OCI-LY7 (cell line): Measurements from ENCODE around the gene CETN2. TPM values are rescaled to one million over a fixed set of nuclear protein-coding genes. Genes with fewer than 3 reads are reported as not detected.

Experiments used
- BruUV-seq: library from RNA; stranded (reverse); fragments of 400-500 nt; replicated peaks from 2 replicates; lab custom pipeline; 2021; lab: Mats Ljungman, UMichigan
- CTCF ChIA-PET: fragments of 300-600 bp; sonication (Branson Sonifier 250); formaldehyde crosslinking; loops from one replicate; lab custom pipeline; 2022; ENCODE audit warnings: antibody characterized with exemption; ENCODE audit not compliant: unreplicated experiment; lab: Charles Lee
- POLR2A ChIA-PET: fragments of 300-600 bp; sonication (Branson Sonifier 250); formaldehyde crosslinking; loops from one replicate; lab custom pipeline; 2022; ENCODE audit warnings: antibody characterized with exemption; lab: Charles Lee
- DNase-seq: peaks from one replicate; pipeline ENCODE4 v3.0.0-alpha.2; 2015; ENCODE audit warnings: low spot score
- H2AFZ ChIP-seq: fragments of 200-600 bp; sonication (generic), shearing (Covaris generic); 2 replicates; pipeline ENCODE4 v1.6.1; 2014; ENCODE audit warnings: mild to moderate bottlenecking, antibody characterized with exemption, low read length, moderate library complexity
- H3K27ac ChIP-seq: fragments of 200-600 bp; sonication (generic); 2 replicates; pipeline ENCODE4 v1.5.1; 2014; ENCODE audit warnings: mixed run types, low read depth, mild to moderate bottlenecking, moderate library complexity, low read length, inconsistent platforms; ENCODE audit not compliant: poor library complexity, severe bottlenecking
- H3K36me3 ChIP-seq: fragments of 200-600 bp; sonication (generic); 2 replicates; pipeline ENCODE4 v1.6.1; 2014; ENCODE audit warnings: mild to moderate bottlenecking, antibody characterized with exemption, low read length, moderate library complexity, mixed read lengths; ENCODE audit not compliant: insufficient read depth
- H3K4me1 ChIP-seq: fragments of 200-600 bp; sonication (generic); 2 replicates; pipeline ENCODE4 v1.5.1; 2014; ENCODE audit warnings: mild to moderate bottlenecking, low read length; ENCODE audit not compliant: insufficient read depth, poor library complexity, severe bottlenecking
- H3K4me2 ChIP-seq: fragments of 200-600 bp; sonication (generic); 2 replicates; pipeline ENCODE4 v1.6.1; 2014; ENCODE audit warnings: mild to moderate bottlenecking, low read length
- H3K4me3 ChIP-seq: fragments of 200-600 bp; sonication (generic); 2 replicates; pipeline ENCODE4 v1.5.1; 2014; ENCODE audit warnings: mild to moderate bottlenecking, low read depth, low read length; ENCODE audit not compliant: poor library complexity, severe bottlenecking
- H3K79me2 ChIP-seq: fragments of 200-600 bp; sonication (generic); 2 replicates; pipeline ENCODE4 v1.6.1; 2016; ENCODE audit warnings: low read depth, mild to moderate bottlenecking, low read length, moderate library complexity, mixed read lengths; ENCODE audit not compliant: insufficient read depth
- H3K9me2 ChIP-seq: fragments of 200-600 bp; sonication (generic); 2 replicates; pipeline ENCODE4 v1.6.1; 2016; ENCODE audit warnings: mild to moderate bottlenecking, low read length, mixed read lengths; ENCODE audit not compliant: insufficient read depth
- H3K9me3 ChIP-seq: fragments of 200-600 bp; sonication (generic); 2 replicates; pipeline ENCODE4 v1.6.1; 2014; ENCODE audit warnings: mild to moderate bottlenecking, mixed run types, low read length, mixed read lengths
- H4K20me1 ChIP-seq: fragments of 200-600 bp; sonication (generic); 2 replicates; pipeline ENCODE4 v1.6.1; 2014; ENCODE audit warnings: mild to moderate bottlenecking, antibody characterized with exemption, low read length, moderate library complexity, mixed read lengths; ENCODE audit not compliant: insufficient read depth
- EZH2phosphoT487 ChIP-seq: fragments of 200-600 bp; sonication (generic); IDR thresholded peaks from 2 replicates; pipeline ENCODE4 v1.6.1; 2018; ENCODE audit warnings: low read depth, borderline replicate concordance, mild to moderate bottlenecking, mixed run types, antibody characterized with exemption, low read length, moderate library complexity, mixed read lengths
- intact Hi-C: fragments of 100-400 bp; cut with micrococcal nuclease; formaldehyde crosslinking; loops from one replicate; pipeline ENCODE4 v1.10.0; 2022; ENCODE audit not compliant: unreplicated experiment
- total RNA-seq, 2 experiments: library from RNA; depleted of rRNA in 1 of 2; stranded (reverse); fragments of >200 nt in 1 of 2; shearing (Covaris generic) in 1 of 2; gene quantifications; 2 replicates each; pipeline ENCODE4 v1.2.3, GENCODE V29; 2014 to 2022
- TF ChIP-seq, protein P1 (sequence below): fragments of 200-600 bp; sonication (generic); conservative IDR thresholded peaks from 2 replicates; pipeline ENCODE4 v1.5.1; 2014; ENCODE audit warnings: mild to moderate bottlenecking, antibody characterized with exemption, low read length, moderate library complexity, mixed read lengths

CETN2 gene
- total RNA-seq, 2 experiments from 2014 or later = 9.4 to 15.6 TPM

DNA sequence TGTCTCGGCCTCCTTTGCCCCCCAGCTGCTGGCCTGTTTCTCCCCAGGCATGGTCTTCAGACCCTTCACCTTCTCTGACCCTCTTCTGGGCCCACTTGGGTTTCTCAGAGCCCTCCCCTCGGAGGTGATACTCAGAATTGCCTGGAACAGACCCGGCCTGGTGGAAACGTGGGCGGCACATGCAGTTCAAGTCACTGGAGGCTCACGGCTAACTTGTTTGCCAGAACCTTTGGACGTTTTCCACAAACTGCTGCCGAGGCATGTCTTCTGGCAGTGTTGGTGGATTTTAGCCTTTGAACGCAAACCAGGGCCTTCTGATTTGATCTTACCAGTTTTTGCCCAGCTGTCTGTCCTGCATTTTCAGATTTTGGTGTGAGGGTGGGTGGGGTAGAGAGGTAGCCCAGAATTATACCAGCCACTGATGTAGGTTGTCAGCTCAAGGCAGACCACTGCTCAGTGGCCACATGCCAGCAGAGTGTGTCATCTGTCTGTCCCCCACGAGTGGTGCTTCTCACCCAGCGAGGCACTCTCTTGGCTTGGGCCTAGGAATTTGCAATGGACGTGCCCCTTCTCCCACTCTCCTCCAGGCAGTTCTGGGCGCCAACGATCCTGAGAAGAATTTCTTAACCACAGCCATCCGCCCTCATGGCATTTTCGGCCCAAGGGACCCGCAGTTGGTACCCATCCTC, 34.8 kb upstream of the CETN2 start:
- no peaks in the 10 kb centered on the region for H4K20me1 ChIP-seq
- no peaks in the 10 kb centered on the region for H3K9me2 ChIP-seq
- H3K4me1 ChIP-seq = no peaks in the 10 kb centered on the region
- H3K27ac ChIP-seq = no peak overlapping the region
- BruUV-seq = no TSS peak
- TF ChIP-seq EZH2phosphoT487 = no peak
- TF ChIP-seq, protein P1, sequence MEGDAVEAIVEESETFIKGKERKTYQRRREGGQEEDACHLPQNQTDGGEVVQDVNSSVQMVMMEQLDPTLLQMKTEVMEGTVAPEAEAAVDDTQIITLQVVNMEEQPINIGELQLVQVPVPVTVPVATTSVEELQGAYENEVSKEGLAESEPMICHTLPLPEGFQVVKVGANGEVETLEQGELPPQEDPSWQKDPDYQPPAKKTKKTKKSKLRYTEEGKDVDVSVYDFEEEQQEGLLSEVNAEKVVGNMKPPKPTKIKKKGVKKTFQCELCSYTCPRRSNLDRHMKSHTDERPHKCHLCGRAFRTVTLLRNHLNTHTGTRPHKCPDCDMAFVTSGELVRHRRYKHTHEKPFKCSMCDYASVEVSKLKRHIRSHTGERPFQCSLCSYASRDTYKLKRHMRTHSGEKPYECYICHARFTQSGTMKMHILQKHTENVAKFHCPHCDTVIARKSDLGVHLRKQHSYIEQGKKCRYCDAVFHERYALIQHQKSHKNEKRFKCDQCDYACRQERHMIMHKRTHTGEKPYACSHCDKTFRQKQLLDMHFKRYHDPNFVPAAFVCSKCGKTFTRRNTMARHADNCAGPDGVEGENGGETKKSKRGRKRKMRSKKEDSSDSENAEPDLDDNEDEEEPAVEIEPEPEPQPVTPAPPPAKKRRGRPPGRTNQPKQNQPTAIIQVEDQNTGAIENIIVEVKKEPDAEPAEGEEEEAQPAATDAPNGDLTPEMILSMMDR = no peak
- no peak for DNase-seq
- no peaks in the 10 kb centered on the region for H3K79me2 ChIP-seq
- no peak overlapping the region for H2AFZ ChIP-seq
- POLR2A ChIA-PET = no interaction called here
- no peak overlapping the region for H3K4me3 ChIP-seq
- H3K36me3 ChIP-seq = peaks cover 10% of the 10 kb centered on the region; the same call in 1 of the 2 replicates
- CTCF ChIA-PET = no interaction called here
- intact Hi-C loops = no loop called here
- H3K4me2 ChIP-seq = no peak overlapping the region
- no peaks in the 10 kb centered on the region for H3K9me3 ChIP-seq

DNA sequence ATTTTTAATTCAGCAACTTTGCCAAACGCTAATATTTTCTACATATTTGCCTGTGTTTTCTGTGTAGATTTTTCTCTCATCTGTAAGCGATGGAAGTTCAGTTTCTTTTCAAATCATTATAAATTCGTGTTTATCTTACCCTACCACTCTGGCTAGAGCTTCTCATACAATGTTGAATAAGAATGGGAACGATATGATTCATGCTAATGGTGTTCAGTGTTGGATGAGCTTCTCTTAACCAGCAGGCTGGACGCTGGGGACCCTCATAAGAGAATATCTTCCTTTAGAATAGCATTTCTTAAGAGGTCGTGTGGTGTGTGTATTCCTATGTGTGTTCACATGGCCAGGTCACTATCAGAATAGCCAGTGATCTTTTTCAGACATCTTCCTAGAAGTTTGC, 31.3 kb upstream of the CETN2 start:
- no peak overlapping the region for H2AFZ ChIP-seq
- TF ChIP-seq EZH2phosphoT487 = no peak
- TF ChIP-seq, protein P1 = no peak
- intact Hi-C loops = no loop called here
- POLR2A ChIA-PET = interaction anchor here (0.6 kb wide), 1 partner anchor 26 kb away, joined by 3 read pairs; no protein-coding TSS in a partner anchor
- no peak for DNase-seq
- peaks cover 10% of the 10 kb centered on the region for H3K36me3 ChIP-seq
- CTCF ChIA-PET = no interaction called here
- H3K79me2 ChIP-seq = no peaks in the 10 kb centered on the region
- no peak overlapping the region for H3K27ac ChIP-seq
- H3K4me1 ChIP-seq = no peaks in the 10 kb centered on the region
- H3K9me2 ChIP-seq = no peaks in the 10 kb centered on the region
- H3K9me3 ChIP-seq = no peaks in the 10 kb centered on the region
- no peaks in the 10 kb centered on the region for H4K20me1 ChIP-seq
- no TSS peak for BruUV-seq
- H3K4me3 ChIP-seq = no peak overlapping the region
- no peak overlapping the region for H3K4me2 ChIP-seq

DNA sequence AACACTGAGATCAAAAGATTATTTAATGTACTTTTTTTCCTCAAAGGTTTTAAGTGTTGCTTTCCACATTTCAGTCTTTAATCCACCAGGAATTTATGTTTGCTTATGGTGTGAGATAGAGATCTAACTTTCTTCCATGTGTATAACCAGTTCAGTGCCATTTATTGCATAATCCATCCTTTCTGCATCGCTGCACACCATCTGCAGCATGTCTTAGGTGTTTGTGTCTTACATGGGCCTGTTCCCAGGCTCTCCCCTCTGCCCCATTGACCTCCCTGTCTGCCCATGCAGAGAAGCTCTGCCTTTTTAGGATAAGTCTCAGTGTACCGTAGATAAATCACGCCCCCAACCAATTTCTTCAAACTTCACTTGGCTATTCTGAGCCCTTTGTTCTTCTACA, 30.6 kb upstream of the CETN2 start:
- DNase-seq = no peak
- BruUV-seq = no TSS peak
- Histone ChIP-seq H2AFZ (no peak overlapping the region), H3K4me2 (no peak overlapping the region), H3K79me2 (no peaks in the 10 kb centered on the region), H3K9me3 (no peaks in the 10 kb centered on the region), H3K4me3 (no peak overlapping the region), H4K20me1 (no peaks in the 10 kb centered on the region), H3K9me2 (no peaks in the 10 kb centered on the region), H3K27ac (no peak overlapping the region), H3K36me3 (peaks cover 10% of the 10 kb centered on the region), H3K4me1 (no peaks in the 10 kb centered on the region)
- intact Hi-C loops = no loop called here
- POLR2A ChIA-PET = interaction anchor here (0.6 kb wide), 1 partner anchor 26 kb away, joined by 3 read pairs; no protein-coding TSS in a partner anchor
- CTCF ChIA-PET = no interaction called here
- TF ChIP-seq, protein P1 = no peak
- no peak for TF ChIP-seq EZH2phosphoT487
